DND-41 (cell line): ENCODE measurements around the gene ACADM.
A peak's percentile ranks its signal among the peaks of the same experiment; 100 is the strongest.
"Not testable (repeated sequence)": the region's sequence is repeated elsewhere in the genome, so short reads cannot be mapped to it uniquely, and the experiment has no call there.

Experiments used
- ATAC-seq: fragments of 200-7000 bp; cut with Tn5 transposase; 3 replicates; pipeline ENCODE4 v1.9.1; 2021; ENCODE audit warnings: low read depth; ENCODE audit not compliant: insufficient read depth
- DNase-seq: peaks from one replicate; pipeline ENCODE4 v3.0.0-alpha.2; 2020
- H2AFZ ChIP-seq: 2 replicates; pipeline ENCODE4 v1.6.0; 2012; ENCODE audit warnings: low read depth, low read length
- H3K27ac ChIP-seq: 2 replicates; pipeline ENCODE4 v1.5.1; 2012; ENCODE audit warnings: low read length, inconsistent platforms
- H3K27me3 ChIP-seq: fragments of 200-600 bp; sonication (generic); 2 replicates; pipeline ENCODE4 v1.6.0; 2012; ENCODE audit warnings: low read length, mild to moderate bottlenecking, inconsistent platforms; ENCODE audit not compliant: insufficient read depth, poor library complexity
- H3K36me3 ChIP-seq: 2 replicates; pipeline ENCODE4 v1.5.1; 2012; ENCODE audit warnings: low read length, inconsistent platforms; ENCODE audit not compliant: insufficient read depth
- H3K4me1 ChIP-seq: 2 replicates; pipeline ENCODE4 v1.5.1; 2012; ENCODE audit warnings: mild to moderate bottlenecking, low read length; ENCODE audit not compliant: insufficient read depth
- H3K4me2 ChIP-seq: 2 replicates; pipeline ENCODE4 v1.6.0; 2012; ENCODE audit warnings: mild to moderate bottlenecking, moderate library complexity, low read length, inconsistent platforms; ENCODE audit not compliant: insufficient read depth
- H3K4me3 ChIP-seq, 2 experiments: fragments of 200-600 bp in 1 of 2; shearing (Covaris generic) in 1 of 2; 2 replicates each; pipeline ENCODE4 v1.5.1; 2012 to 2016; ENCODE audit warnings: inconsistent platforms in 2 of 2, low read length in 2 of 2, mild to moderate bottlenecking in 2 of 2, low read depth in 1 of 2, moderate library complexity in 1 of 2
- H3K79me2 ChIP-seq: 2 replicates; pipeline ENCODE4 v1.6.0; 2012; ENCODE audit warnings: low read length, inconsistent platforms; ENCODE audit not compliant: insufficient read depth
- H3K9ac ChIP-seq: 2 replicates; pipeline ENCODE4 v1.6.0; 2012; ENCODE audit warnings: low read depth, mild to moderate bottlenecking, inconsistent platforms, low read length, moderate library complexity
- H3K9me3 ChIP-seq: 2 replicates; pipeline ENCODE4 v1.5.1; 2012; ENCODE audit warnings: low read length, moderate library complexity, mild to moderate bottlenecking, inconsistent platforms; ENCODE audit not compliant: insufficient read depth, severe bottlenecking
- H4K20me1 ChIP-seq: 2 replicates; pipeline ENCODE4 v1.6.0; 2012; ENCODE audit warnings: low read length; ENCODE audit not compliant: insufficient read depth
- CTCF ChIP-seq: IDR thresholded peaks from 2 replicates; pipeline ENCODE4 v1.5.1; 2012; ENCODE audit warnings: borderline replicate concordance, low read length, moderate library complexity, mild to moderate bottlenecking; ENCODE audit not compliant: poor library complexity, severe bottlenecking; ENCODE audit errors: extremely low read depth
- EZH2 ChIP-seq: IDR thresholded peaks from 3 replicates; pipeline ENCODE4 v1.6.1; 2012; ENCODE audit warnings: borderline replicate concordance, low read depth, mild to moderate bottlenecking, moderate library complexity, low read length, inconsistent platforms; ENCODE audit not compliant: severe bottlenecking

Gene ACADM

GRCh38 chr1:75724472-75725022 lies at the start of gene ACADM:
ACADM (plus strand) TSS chr1:75724709; CDS start chr1:75724788, 79 bp downstream.
- H3K27me3 ChIP-seq: no peaks in the 10 kb centered on the region
- H4K20me1 ChIP-seq: no peaks in the 10 kb centered on the region; the same call in 1 of the 2 replicates
- H3K4me3 ChIP-seq: peak within 1 kb of the TSS; percentile 76 to 95
- TF ChIP-seq CTCF: no peak
- TF ChIP-seq EZH2: no peak
- peak within 1 kb of the TSS; percentile 96 for H2AFZ ChIP-seq
- peaks cover 53% of the 10 kb centered on the region for H3K79me2 ChIP-seq
- no peaks in the 10 kb centered on the region for H3K9me3 ChIP-seq
- 0 out of 2 replicates have a peak, but pooled peaks cover 5% of the 10 kb centered on the region for H3K36me3 ChIP-seq
- ATAC-seq (peak; percentile 92), DNase-seq (peak; percentile 88)
- peak within 1 kb of the TSS; percentile 94 for H3K9ac ChIP-seq
- peak within 1 kb of the TSS; percentile 74 for H3K4me2 ChIP-seq
- peaks cover 38% of the 10 kb centered on the region for H3K4me1 ChIP-seq
- peak within 1 kb of the TSS; percentile 98 for H3K27ac ChIP-seq

- Histone ChIP-seq H3K4me1 (no peaks in the 10 kb centered on the region), H3K27me3 (no peaks in the 10 kb centered on the region), H3K9me3 (no peaks in the 10 kb centered on the region), H3K27ac (no peak overlapping the region), H4K20me1 (no peaks in the 10 kb centered on the region), H3K4me2 (no peak overlapping the region), H3K4me3 (no peak overlapping the region), H3K79me2 (no peaks in the 10 kb centered on the region), H3K9ac (no peak overlapping the region), H2AFZ (no peak overlapping the region), H3K36me3 (no peaks in the 10 kb centered on the region)
- TF ChIP-seq CTCF: no peak
- no peak for TF ChIP-seq EZH2
- no peak for DNase-seq
- ATAC-seq: no peak
Measured at GRCh38 chr1:75677443-75677842, 47.1 kb upstream of the ACADM start.

GRCh38 chr1:75677964-75678363 lies 46.5 kb upstream of the ACADM start:
- not testable (repeated sequence) for H3K9me3 ChIP-seq, H2AFZ ChIP-seq, H3K27ac ChIP-seq, H3K36me3 ChIP-seq, DNase-seq, H3K4me3 ChIP-seq, H4K20me1 ChIP-seq, H3K4me1 ChIP-seq, ATAC-seq, H3K4me2 ChIP-seq, H3K27me3 ChIP-seq, H3K79me2 ChIP-seq, H3K9ac ChIP-seq

GRCh38 chr1:75690547-75690946 lies 34.0 kb upstream of the ACADM start:
- no peaks in the 10 kb centered on the region for H4K20me1 ChIP-seq
- H3K27ac ChIP-seq: no peak overlapping the region
- TF ChIP-seq EZH2: no peak
- TF ChIP-seq CTCF: no peak
- H3K4me3 ChIP-seq: no peak overlapping the region
- H3K9me3 ChIP-seq: no peaks in the 10 kb centered on the region
- no peaks in the 10 kb centered on the region for H3K36me3 ChIP-seq
- no peak overlapping the region for H2AFZ ChIP-seq
- ATAC-seq: no peak
- H3K4me2 ChIP-seq: no peak overlapping the region
- H3K4me1 ChIP-seq: no peaks in the 10 kb centered on the region
- no peak overlapping the region for H3K9ac ChIP-seq
- H3K27me3 ChIP-seq: no peaks in the 10 kb centered on the region
- no peaks in the 10 kb centered on the region for H3K79me2 ChIP-seq
- no peak for DNase-seq
